PC-3 (cell line): ENCODE measurements around the gene TRPV6. TPM values are rescaled to one million over a fixed set of nuclear protein-coding genes. Genes with fewer than 3 reads are reported as not detected.
A peak's percentile ranks its signal among the peaks of the same experiment; 100 is the strongest.

ENCODE experiments used
- ATAC-seq: fragments of 200-7000 bp; cut with Tn5 transposase; 2 replicates; pipeline ENCODE4 v1.9.1; 2020; ENCODE audit warnings: mild to moderate bottlenecking, moderate library complexity
- BruUV-seq: library from RNA; stranded (reverse); fragments of 400-500 nt; replicated peaks from 2 replicates; lab custom pipeline; 2021; lab: Mats Ljungman, UMichigan
- CTCF ChIA-PET: fragments of 300-600 bp; sonication (Branson Sonifier 250); formaldehyde crosslinking; loops from one replicate; lab custom pipeline; 2022; ENCODE audit warnings: antibody characterized with exemption; lab: Charles Lee
- POLR2A ChIA-PET: fragments of 300-600 bp; sonication (Branson Sonifier 250); formaldehyde crosslinking; loops from one replicate; lab custom pipeline; 2022; ENCODE audit warnings: antibody characterized with exemption; ENCODE audit not compliant: unreplicated experiment; lab: Charles Lee
- DNase-seq: peaks from one replicate; pipeline ENCODE4 v3.0.0-alpha.2; 2015
- H2AFZ ChIP-seq: fragments of 300-600 bp; sonication (generic); 2 replicates; pipeline ENCODE4 v1.6.0; 2016; ENCODE audit warnings: antibody characterized with exemption, low read length
- H3F3A ChIP-seq: fragments of 300-600 bp; sonication (generic); one replicate; pipeline ENCODE4 v1.6.0; 2017; ENCODE audit warnings: antibody characterized with exemption, low read length, control low read depth, mild to moderate bottlenecking; ENCODE audit not compliant: unreplicated experiment
- H3K27ac ChIP-seq: fragments of 300-600 bp; sonication (generic); 2 replicates; pipeline ENCODE4 v1.5.1; 2016; ENCODE audit warnings: mild to moderate bottlenecking, low read length
- H3K27me3 ChIP-seq: fragments of 300-600 bp; sonication (generic); 2 replicates; pipeline ENCODE4 v1.6.1; 2016; ENCODE audit warnings: low read length, mixed read lengths
- H3K36me3 ChIP-seq: fragments of 300-600 bp; sonication (generic); 2 replicates; pipeline ENCODE4 v1.6.1; 2016; ENCODE audit warnings: low read depth, mixed run types, low read length, mixed read lengths
- H3K4me1 ChIP-seq: fragments of 300-600 bp; sonication (generic); 2 replicates; pipeline ENCODE4 v1.5.1; 2016; ENCODE audit warnings: low read length; ENCODE audit not compliant: insufficient read depth
- H3K4me2 ChIP-seq: fragments of 300-600 bp; sonication (generic); 2 replicates; pipeline ENCODE4 v1.6.0; 2016; ENCODE audit warnings: low read length
- H3K4me3 ChIP-seq: fragments of 300-600 bp; sonication (generic); 2 replicates; pipeline ENCODE4 v1.5.1; 2016; ENCODE audit warnings: mild to moderate bottlenecking, low read length, mixed read lengths
- H3K79me2 ChIP-seq: fragments of 300-600 bp; sonication (generic); 2 replicates; pipeline ENCODE4 v1.6.1; 2017; ENCODE audit warnings: low read length, mixed read lengths
- H3K9ac ChIP-seq: fragments of 300-600 bp; sonication (generic); 2 replicates; pipeline ENCODE4 v1.6.0; 2016; ENCODE audit warnings: mild to moderate bottlenecking, low read length
- H3K9me2 ChIP-seq: fragments of 300-600 bp; sonication (generic); replicated peaks from 2 replicates; pipeline ENCODE4 v1.6.1; 2016; ENCODE audit warnings: mixed run types, low read length, mixed read lengths
- H3K9me3 ChIP-seq: fragments of 300-600 bp; sonication (generic); 2 replicates; pipeline ENCODE4 v1.6.1; 2016; ENCODE audit warnings: low read length, mixed read lengths
- H4K20me1 ChIP-seq: fragments of 300-600 bp; sonication (generic); 2 replicates; pipeline ENCODE4 v1.6.1; 2016; ENCODE audit warnings: low read length, mixed read lengths
- EZH2 ChIP-seq: fragments of 300-600 bp; sonication (generic); IDR thresholded peaks from one replicate; pipeline ENCODE4 v1.6.1; 2017; ENCODE audit warnings: antibody characterized with exemption, mild to moderate bottlenecking, low read length; ENCODE audit not compliant: unreplicated experiment
- EZH2phosphoT487 ChIP-seq: fragments of 300-600 bp; sonication (generic); IDR thresholded peaks from 2 replicates; pipeline ENCODE4 v1.6.1; 2018; ENCODE audit warnings: mild to moderate bottlenecking, antibody characterized with exemption, low read length, borderline replicate concordance
- intact Hi-C: fragments of 100-400 bp; cut with micrococcal nuclease; formaldehyde crosslinking; loops from 2 replicates; pipeline ENCODE4 v1.9.0; 2023
- total RNA-seq: library from RNA; depleted of rRNA; stranded (reverse); fragments of >200 nt; gene quantifications from 2 replicates; pipeline ENCODE4 v1.2.3, GENCODE V29; 2014
- TF ChIP-seq, protein P1 (sequence below): fragments of 300-600 bp; sonication (generic); conservative IDR thresholded peaks from 2 replicates; pipeline ENCODE4 v1.5.1; 2017; ENCODE audit warnings: antibody characterized with exemption, low read depth, mild to moderate bottlenecking, low read length

TRPV6 gene
- total RNA-seq, 1 experiment from 2014 or later, result 1.4 TPM

DNA sequence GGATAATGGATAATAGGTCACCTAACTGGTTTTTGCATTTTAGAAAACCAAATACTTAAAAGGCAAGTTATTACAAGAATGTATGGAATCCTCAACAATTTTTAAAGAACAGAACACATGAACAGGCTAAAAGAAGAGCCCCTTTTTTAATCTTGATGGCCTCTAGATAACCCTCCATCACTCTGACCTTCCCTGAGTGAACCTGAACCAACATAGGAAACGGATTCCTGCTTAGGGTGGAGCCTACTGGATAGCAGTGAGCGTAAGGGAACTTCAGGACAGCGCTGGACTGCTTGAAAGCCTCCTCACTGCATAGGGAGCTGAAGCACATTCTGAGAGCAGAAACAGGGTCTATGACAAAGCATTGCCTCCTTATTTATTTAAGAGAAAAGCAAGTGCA, 27.5 kb upstream of the TRPV6 start:
- Histone ChIP-seq H4K20me1 (no peaks in the 10 kb centered on the region), H3K36me3 (no peaks in the 10 kb centered on the region), H3K27ac (no peak overlapping the region), H3K79me2 (no peaks in the 10 kb centered on the region), H3K4me1 (peaks cover 4% of the 10 kb centered on the region; the same call in 1 of the 2 replicates), H3K9ac (no peak overlapping the region), H3F3A (no peaks in the 10 kb centered on the region), H3K9me3 (no peaks in the 10 kb centered on the region), H3K27me3 (peaks cover 58% of the 10 kb centered on the region), H3K9me2 (no peaks in the 10 kb centered on the region), H3K4me2 (no peak overlapping the region), H2AFZ (no peak overlapping the region), H3K4me3 (no peak overlapping the region)
- ChIA-PET POLR2A (no interaction called here), CTCF (no interaction called here)
- intact Hi-C loops, result no loop called here
- no peak for ATAC-seq
- TF ChIP-seq EZH2, result no peak
- TF ChIP-seq EZH2phosphoT487, result no peak
- TF ChIP-seq, protein P1, sequence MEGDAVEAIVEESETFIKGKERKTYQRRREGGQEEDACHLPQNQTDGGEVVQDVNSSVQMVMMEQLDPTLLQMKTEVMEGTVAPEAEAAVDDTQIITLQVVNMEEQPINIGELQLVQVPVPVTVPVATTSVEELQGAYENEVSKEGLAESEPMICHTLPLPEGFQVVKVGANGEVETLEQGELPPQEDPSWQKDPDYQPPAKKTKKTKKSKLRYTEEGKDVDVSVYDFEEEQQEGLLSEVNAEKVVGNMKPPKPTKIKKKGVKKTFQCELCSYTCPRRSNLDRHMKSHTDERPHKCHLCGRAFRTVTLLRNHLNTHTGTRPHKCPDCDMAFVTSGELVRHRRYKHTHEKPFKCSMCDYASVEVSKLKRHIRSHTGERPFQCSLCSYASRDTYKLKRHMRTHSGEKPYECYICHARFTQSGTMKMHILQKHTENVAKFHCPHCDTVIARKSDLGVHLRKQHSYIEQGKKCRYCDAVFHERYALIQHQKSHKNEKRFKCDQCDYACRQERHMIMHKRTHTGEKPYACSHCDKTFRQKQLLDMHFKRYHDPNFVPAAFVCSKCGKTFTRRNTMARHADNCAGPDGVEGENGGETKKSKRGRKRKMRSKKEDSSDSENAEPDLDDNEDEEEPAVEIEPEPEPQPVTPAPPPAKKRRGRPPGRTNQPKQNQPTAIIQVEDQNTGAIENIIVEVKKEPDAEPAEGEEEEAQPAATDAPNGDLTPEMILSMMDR, result no peak
- BruUV-seq, result no TSS peak
- no peak for DNase-seq

DNA sequence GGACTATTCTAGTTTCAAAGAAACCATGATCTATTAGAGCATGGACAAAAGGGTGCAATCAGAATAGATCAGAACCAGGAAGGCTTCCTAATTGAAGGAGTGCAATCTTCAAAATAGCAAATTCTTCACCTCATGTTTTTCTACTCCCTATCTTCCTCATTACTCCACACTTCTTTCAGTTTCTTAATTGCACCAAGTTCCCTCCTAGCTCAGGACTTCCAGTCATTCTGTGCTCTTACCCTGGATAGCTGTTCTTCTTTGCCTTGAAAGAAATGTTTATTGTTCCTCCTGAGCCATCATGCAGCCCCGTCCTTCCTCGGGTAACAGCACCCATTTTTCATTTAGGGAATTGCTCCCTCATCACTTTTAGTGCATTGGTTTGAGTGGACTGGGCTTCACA, 24.9 kb upstream of the TRPV6 start:
- DNase-seq (no peak), ATAC-seq (no peak)
- Histone ChIP-seq H3F3A (no peaks in the 10 kb centered on the region), H4K20me1 (no peaks in the 10 kb centered on the region), H3K4me3 (no peak overlapping the region), H3K9me3 (peaks cover 14% of the 10 kb centered on the region; the same call in 1 of the 2 replicates), H3K9me2 (no peaks in the 10 kb centered on the region), H3K27me3 (peaks cover 32% of the 10 kb centered on the region), H3K9ac (no peak overlapping the region), H3K4me2 (no peak overlapping the region), H2AFZ (no peak overlapping the region), H3K79me2 (no peaks in the 10 kb centered on the region), H3K36me3 (no peaks in the 10 kb centered on the region), H3K27ac (no peak overlapping the region), H3K4me1 (peaks cover 4% of the 10 kb centered on the region; the same call in 1 of the 2 replicates)
- intact Hi-C loops, result no loop called here
- TF ChIP-seq EZH2phosphoT487, result no peak
- TF ChIP-seq EZH2, result no peak
- TF ChIP-seq, protein P1, result no peak
- POLR2A ChIA-PET, result interaction anchor here (0.5 kb wide), 1 partner anchor 10 kb away, joined by 4 read pairs; no protein-coding TSS in a partner anchor
- CTCF ChIA-PET, result no interaction called here
- BruUV-seq, result no TSS peak

DNA sequence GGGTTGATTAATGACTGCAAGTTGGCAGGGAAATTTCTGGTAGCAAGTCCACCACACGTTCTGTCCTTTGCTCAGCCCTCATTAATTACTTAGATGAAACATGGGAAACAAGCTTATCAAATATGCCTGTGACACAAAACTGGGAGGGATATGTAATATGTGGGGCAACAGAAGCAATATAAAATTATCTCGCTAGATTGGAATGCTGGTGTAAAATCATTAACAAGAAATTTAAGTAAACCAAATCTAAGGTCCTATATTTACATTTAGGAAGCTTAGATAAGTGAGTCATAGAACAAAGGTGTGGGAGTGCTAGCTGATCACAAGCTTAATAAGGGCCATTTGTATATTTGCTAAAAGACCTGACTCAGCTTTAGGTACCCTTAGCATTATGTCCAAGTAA, 24.5 kb upstream of the TRPV6 start:
- Histone ChIP-seq H3K4me2 (no peak overlapping the region), H3K36me3 (no peaks in the 10 kb centered on the region), H3K9me2 (no peaks in the 10 kb centered on the region), H3K9ac (no peak overlapping the region), H2AFZ (no peak overlapping the region), H3K4me3 (no peak overlapping the region), H3K27me3 (peaks cover 29% of the 10 kb centered on the region), H3K79me2 (no peaks in the 10 kb centered on the region), H3K4me1 (peaks cover 4% of the 10 kb centered on the region; the same call in 1 of the 2 replicates), H3K27ac (no peak overlapping the region), H3F3A (no peaks in the 10 kb centered on the region), H4K20me1 (no peaks in the 10 kb centered on the region), H3K9me3 (peaks cover 17% of the 10 kb centered on the region; the same call in 1 of the 2 replicates)
- DNase-seq, result no peak
- POLR2A ChIA-PET, result interaction anchor here (0.5 kb wide), 1 partner anchor 10 kb away, joined by 4 read pairs; no protein-coding TSS in a partner anchor
- no TSS peak for BruUV-seq
- ATAC-seq, result peak; percentile 75
- CTCF ChIA-PET, result interaction anchor here (0.6 kb wide), 2 partner anchors 29 to 91 kb away, joined by 3 to 4 read pairs; no protein-coding TSS in a partner anchor
- TF ChIP-seq, protein P1, result no peak
- TF ChIP-seq EZH2, result no peak
- no peak for TF ChIP-seq EZH2phosphoT487
- intact Hi-C loops, result no loop called here
